Activated T-cell treated with anti-CD3 and anti-CD28 coated beads for 4 hours (primary cell): ENCODE measurements around the gene PIEZO1.
"Not testable (repeated sequence)": the region's sequence is repeated elsewhere in the genome, so short reads cannot be mapped to it uniquely, and the experiment has no call there.

Experiments used
- DNase-seq: peaks from one replicate; pipeline ENCODE4 v3.0.0-alpha.2; 2020

PIEZO1 gene

GRCh38 chr16:88781140-88782077, 3.6 kb downstream of the PIEZO1 start:
- DNase-seq, result peak; percentile 59

- DNase-seq, result no peak
Measured at GRCh38 chr16:88780142-88781062, 4.6 kb downstream of the PIEZO1 start.

- DNase-seq, result no peak
Measured at GRCh38 chr16:88779406-88780141, 5.4 kb downstream of the PIEZO1 start.

GRCh38 chr16:88778541-88779065, 6.4 kb downstream of the PIEZO1 start:
- no peak for DNase-seq

- no peak for DNase-seq
Measured at GRCh38 chr16:88778271-88778525, 6.8 kb downstream of the PIEZO1 start.

- no peak for DNase-seq
Measured at GRCh38 chr16:88777471-88778270, 7.3 kb downstream of the PIEZO1 start.

- no peak for DNase-seq
Measured at GRCh38 chr16:88775825-88776224, 9.2 kb downstream of the PIEZO1 start.

- DNase-seq, result no peak
Measured at GRCh38 chr16:88774544-88775393, 10.3 kb downstream of the PIEZO1 start.

GRCh38 chr16:88773812-88774291, 11.2 kb downstream of the PIEZO1 start:
- no peak for DNase-seq

GRCh38 chr16:88772871-88773811, 11.9 kb downstream of the PIEZO1 start:
- DNase-seq, result no peak

- DNase-seq, result not testable (repeated sequence)
Measured at GRCh38 chr16:88771781-88772180, 13.2 kb downstream of the PIEZO1 start.

- DNase-seq, result no peak
Measured at GRCh38 chr16:88771294-88771772, 13.7 kb downstream of the PIEZO1 start.

GRCh38 chr16:88770461-88771293, 14.3 kb downstream of the PIEZO1 start:
- DNase-seq, result no peak

GRCh38 chr16:88769617-88770460, 15.2 kb downstream of the PIEZO1 start:
- DNase-seq, result no peak

- no peak for DNase-seq
Measured at GRCh38 chr16:88768071-88768783, 16.8 kb downstream of the PIEZO1 start.

- DNase-seq, result no peak
Measured at GRCh38 chr16:88767546-88768070, 17.4 kb downstream of the PIEZO1 start.

- DNase-seq, result no peak
Measured at GRCh38 chr16:88766975-88767374, 18.0 kb downstream of the PIEZO1 start.
